Esophagus (tissue), 2 donors: ENCODE results near the gene CCT7. TPM values are rescaled to one million over a fixed set of nuclear protein-coding genes. Genes with fewer than 3 reads are reported as not detected.
A peak's percentile ranks its signal among the peaks of the same experiment; 100 is the strongest.
"Not testable (repeated sequence)": the region's sequence is repeated elsewhere in the genome, so short reads cannot be mapped to it uniquely, and the experiment has no call there.

Experiments
- H3K27ac ChIP-seq, 2 donors: one replicate each; pipeline ENCODE4 v1.5.1; 2013; ENCODE audit warnings: low read depth in 2 of 2, mild to moderate bottlenecking in 2 of 2, inconsistent platforms in 1 of 2, low read length in 1 of 2, moderate library complexity in 1 of 2
- H3K27me3 ChIP-seq, 2 donors: one replicate each; pipeline ENCODE4 v1.6.1; 2013; ENCODE audit warnings: low read length in 2 of 2, control low read depth in 1 of 2, mild to moderate bottlenecking in 1 of 2; ENCODE audit not compliant: insufficient read depth in 2 of 2, control insufficient read depth in 1 of 2
- H3K36me3 ChIP-seq, 2 donors: one replicate each; pipeline ENCODE4 v1.6.1; 2013; ENCODE audit warnings: low read length in 1 of 2; ENCODE audit not compliant: control insufficient read depth in 2 of 2, insufficient read depth in 2 of 2
- H3K4me1 ChIP-seq, 2 donors: one replicate each; pipeline ENCODE4 v1.6.1; 2013; ENCODE audit warnings: low read length in 1 of 2; ENCODE audit not compliant: control insufficient read depth in 2 of 2, insufficient read depth in 2 of 2
- H3K4me3 ChIP-seq, 2 donors: one replicate each; pipeline ENCODE4 v1.5.1; 2013; ENCODE audit warnings: low read length in 2 of 2, mild to moderate bottlenecking in 2 of 2, low read depth in 1 of 2, moderate library complexity in 1 of 2
- H3K9me3 ChIP-seq, 2 donors: one replicate each; pipeline ENCODE4 v1.6.1; 2013; ENCODE audit warnings: mild to moderate bottlenecking in 2 of 2, low read depth in 1 of 2, low read length in 1 of 2, moderate library complexity in 1 of 2; ENCODE audit not compliant: control insufficient read depth in 2 of 2, insufficient read depth in 1 of 2
- WGBS, 2 donors: extraction: QIAGEN DNeasy Blood & Tissue Kit; methylation state at CpG; one replicate each; pipeline ENCODE4 v1.1.7; 2013; 5-methylcytosine and 5-hydroxymethylcytosine counted together
- polyA plus RNA-seq, 2 donors: library from polyadenylated mRNA; stranded (reverse); fragments of 200-250 nt; gene quantifications; one replicate each; pipeline ENCODE4 v1.2.3, GENCODE V29; 2013
- donor health status: healthy with polysubstance abuse.
- donor health status: Bipolar disorder and iron deficiency.

Gene CCT7
- polyA plus RNA-seq = 100 to 1,000 TPM; 101 to 164 TPM

DNA sequence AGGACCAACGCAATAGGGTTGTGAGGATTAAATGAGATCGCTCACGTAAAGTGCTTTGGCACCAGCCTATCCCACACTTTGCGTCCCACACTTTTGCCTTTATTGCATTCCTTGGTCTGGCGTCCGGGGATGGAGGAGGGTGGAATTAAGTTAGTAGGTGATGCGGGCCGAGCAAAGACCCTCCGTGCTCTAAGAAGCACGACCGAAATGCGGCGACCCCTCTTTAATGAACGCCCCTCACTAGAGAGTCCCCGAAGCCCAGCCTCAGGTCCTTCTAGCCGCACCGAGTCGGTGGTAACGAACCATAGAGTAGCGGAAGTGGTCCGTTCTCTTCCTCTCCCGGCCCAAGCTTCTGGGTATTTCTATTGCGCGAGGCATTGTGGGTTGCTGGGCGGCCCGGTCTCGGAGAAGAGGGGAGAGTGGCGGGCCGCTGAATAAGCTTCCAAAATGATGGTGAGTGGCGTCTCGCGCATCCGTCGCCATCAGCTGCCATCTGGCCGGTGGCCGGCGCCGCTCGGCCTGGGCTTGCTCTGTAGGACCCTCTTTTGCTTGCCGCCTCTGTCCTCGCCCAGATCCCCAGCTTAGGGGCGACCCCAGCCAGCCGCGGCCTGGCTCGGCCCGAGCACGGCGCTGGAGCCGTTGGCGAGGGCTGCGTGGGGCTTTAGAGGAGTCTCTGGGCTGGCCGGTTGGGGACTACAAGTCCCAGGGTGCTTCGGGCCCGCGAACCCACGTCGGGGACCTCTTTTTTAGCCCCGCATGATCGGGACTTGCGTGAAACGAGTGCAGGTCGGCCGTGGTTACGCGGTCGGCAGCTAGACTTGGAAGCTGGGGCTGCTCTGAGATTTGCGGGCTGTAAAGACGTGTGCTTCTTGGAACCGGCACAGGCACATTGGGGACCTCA, at the start of gene CCT7:
Gene CCT7, plus strand, starts transcription at position 377 of the 901 bp plus-strand sequence. Its CDS starts 71 bp downstream, at position 448.
- WGBS, 2 donors = 0% methylated on average over 65 to 69 of the region's 69 CpGs
- Histone ChIP-seq H3K27ac (peak within 1 kb of the TSS; percentile 83 to 86), H3K4me3 (peak within 1 kb of the TSS; percentile 70 to 85), H3K27me3 (no peaks in the 10 kb centered on the region), H3K9me3 (no peaks in the 10 kb centered on the region), H3K4me1 (peaks cover 0 to 6% of the 10 kb centered on the region in 2 donors), H3K36me3 (peaks cover 4% of the 10 kb centered on the region in 2 donors)

GRCh38 chr2:73185965-73186364, 48.1 kb upstream of the CCT7 start:
- Histone ChIP-seq H3K4me3 (no peak overlapping the region), H3K36me3 (no peaks in the 10 kb centered on the region), H3K9me3 (peaks cover 0 to 3% of the 10 kb centered on the region in 2 donors), H3K4me1 (no peaks in the 10 kb centered on the region), H3K27ac (no peak overlapping the region), H3K27me3 (no peaks in the 10 kb centered on the region)
- 84 to 93% methylated on average over 2 of the region's 2 CpGs for WGBS, 2 donors

GRCh38 chr2:73187549-73187948, 46.6 kb upstream of the CCT7 start:
- H3K4me3 ChIP-seq = no peak overlapping the region
- no peaks in the 10 kb centered on the region for H3K4me1 ChIP-seq
- H3K27ac ChIP-seq = no peak overlapping the region
- no peaks in the 10 kb centered on the region for H3K36me3 ChIP-seq
- WGBS, 2 donors = 39 to 41% methylated on average over 2 of the region's 2 CpGs
- no peaks in the 10 kb centered on the region for H3K27me3 ChIP-seq
- peaks cover 0 to 3% of the 10 kb centered on the region in 2 donors for H3K9me3 ChIP-seq

- no peak overlapping the region for H3K4me3 ChIP-seq
- H3K27ac ChIP-seq = no peak overlapping the region
- no peaks in the 10 kb centered on the region for H3K36me3 ChIP-seq
- peaks cover 0 to 9% of the 10 kb centered on the region in 2 donors for H3K27me3 ChIP-seq
- no peaks in the 10 kb centered on the region for H3K9me3 ChIP-seq
- peaks cover 0 to 1% of the 10 kb centered on the region in 2 donors for H3K4me1 ChIP-seq
Measured at GRCh38 chr2:73197579-73197978, 36.5 kb upstream of the CCT7 start.

GRCh38 chr2:73200281-73200680, 33.8 kb upstream of the CCT7 start:
- WGBS, 2 donors = 76 to 78% methylated on average over 9 to 10 of the region's 10 CpGs
- not testable (repeated sequence) for H3K36me3 ChIP-seq, H3K9me3 ChIP-seq, H3K27ac ChIP-seq, H3K4me1 ChIP-seq, H3K4me3 ChIP-seq
- peaks cover 0 to 15% of the 10 kb centered on the region in 2 donors for H3K27me3 ChIP-seq

DNA sequence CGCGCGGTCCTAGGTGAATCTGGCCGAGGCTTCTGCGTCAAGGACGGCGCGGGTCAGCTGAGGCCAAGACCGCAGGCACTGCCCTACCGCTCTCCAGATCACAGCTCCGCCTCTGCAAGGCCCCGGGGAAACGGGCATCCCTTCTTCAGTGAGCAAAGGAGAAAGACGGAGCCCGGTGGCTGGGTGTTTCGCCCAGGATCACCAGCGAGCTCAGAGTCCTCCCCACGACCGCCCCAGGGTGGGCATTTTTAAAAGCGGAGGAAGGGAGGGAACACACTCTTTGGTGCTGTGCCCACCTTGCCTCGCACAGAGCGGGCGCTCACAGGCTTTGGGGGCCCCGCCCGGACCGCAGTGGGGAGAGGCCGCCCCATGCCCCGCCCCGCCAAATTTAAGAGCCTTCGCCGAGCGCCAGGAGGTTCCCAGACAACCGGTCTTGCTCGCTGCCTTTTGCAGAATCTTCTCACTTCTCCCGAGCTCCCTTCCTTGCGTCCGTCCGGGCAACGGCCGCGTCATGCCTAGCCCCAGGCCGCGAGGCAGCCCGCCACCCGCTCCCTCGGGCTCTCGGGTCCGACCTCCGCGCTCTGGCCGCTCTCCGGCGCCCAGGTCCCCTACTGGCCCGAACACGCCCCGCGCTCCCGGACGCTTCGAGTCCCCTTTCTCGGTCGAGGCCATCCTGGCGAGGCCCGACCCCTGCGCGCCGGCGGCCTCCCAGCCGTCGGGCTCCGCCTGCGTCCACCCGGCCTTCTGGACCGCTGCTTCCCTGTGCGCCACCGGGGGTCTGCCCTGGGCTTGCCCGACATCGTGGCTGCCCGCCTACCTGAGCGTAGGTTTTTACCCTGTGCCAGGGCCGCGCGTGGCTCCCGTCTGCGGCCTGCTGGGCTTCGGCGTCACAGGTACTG, 31.7 kb upstream of the CCT7 start, which contains the start of gene NOTO:
Gene NOTO, plus strand, starts transcription at position 419 of the 899 bp plus-strand sequence. Its CDS starts 93 bp downstream, at position 512.
- no peaks in the 10 kb centered on the region for H3K36me3 ChIP-seq
- WGBS, 2 donors = 2 to 3% methylated on average over 83 to 87 of the region's 87 CpGs
- H3K4me1 ChIP-seq = peaks cover 5% of the 10 kb centered on the region in 2 donors
- no peak within 1 kb of the TSS for H3K27ac ChIP-seq
- H3K9me3 ChIP-seq = peaks cover 0 to 3% of the 10 kb centered on the region in 2 donors
- peak within 1 kb of the TSS in 1 of 2 donors; percentile 18 for H3K4me3 ChIP-seq
- H3K27me3 ChIP-seq = peaks cover 0 to 15% of the 10 kb centered on the region in 2 donors

DNA sequence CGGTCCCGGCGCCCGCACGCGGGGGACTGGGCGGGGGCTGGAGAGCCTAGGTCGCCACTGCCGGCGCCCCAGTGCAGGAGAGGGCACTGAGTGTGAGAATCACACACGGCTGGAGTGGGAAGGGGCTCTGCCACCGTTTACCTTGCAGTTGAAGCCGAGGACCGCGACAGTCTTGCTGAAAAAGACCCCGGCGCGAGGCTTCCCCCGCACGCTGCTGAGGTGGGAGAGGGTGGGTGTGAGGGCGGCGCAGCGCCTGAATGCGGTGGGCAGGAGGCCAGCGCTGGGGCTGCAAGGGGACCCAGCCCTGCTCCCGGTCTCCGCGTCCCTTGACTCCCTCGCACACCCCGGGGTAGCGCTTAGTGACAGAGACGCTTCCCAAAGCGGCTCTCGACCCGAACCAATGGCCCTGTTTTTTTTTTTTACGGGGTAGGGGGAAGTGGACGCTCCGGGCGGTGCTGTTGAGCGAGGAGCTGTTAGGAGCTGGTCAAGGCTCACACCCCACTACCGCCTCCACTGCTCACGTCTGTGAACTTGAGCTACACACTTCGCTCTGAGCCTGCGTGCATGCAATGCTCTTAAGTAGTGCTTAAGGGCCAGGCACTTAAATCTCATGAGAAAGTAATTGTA, 30.9 kb upstream of the CCT7 start:
- Histone ChIP-seq H3K27ac (no peak overlapping the region), H3K36me3 (no peaks in the 10 kb centered on the region), H3K4me3 (peak overlapping the region in 1 of 2 donors; percentile 18), H3K4me1 (peaks cover 5% of the 10 kb centered on the region in 2 donors), H3K9me3 (peaks cover 0 to 3% of the 10 kb centered on the region in 2 donors), H3K27me3 (peaks cover 0 to 15% of the 10 kb centered on the region in 2 donors)
- 6 to 7% methylated on average over 41 to 44 of the region's 44 CpGs for WGBS, 2 donors

GRCh38 chr2:73205611-73206010, 28.5 kb upstream of the CCT7 start:
- Histone ChIP-seq H3K36me3 (no peaks in the 10 kb centered on the region), H3K27ac (no peak overlapping the region), H3K4me3 (no peak overlapping the region), H3K4me1 (peaks cover 5% of the 10 kb centered on the region in 2 donors), H3K27me3 (peaks cover 0 to 15% of the 10 kb centered on the region in 2 donors), H3K9me3 (peaks cover 0 to 3% of the 10 kb centered on the region in 2 donors)
- 89 to 91% methylated on average over 6 of the region's 6 CpGs for WGBS, 2 donors

DNA sequence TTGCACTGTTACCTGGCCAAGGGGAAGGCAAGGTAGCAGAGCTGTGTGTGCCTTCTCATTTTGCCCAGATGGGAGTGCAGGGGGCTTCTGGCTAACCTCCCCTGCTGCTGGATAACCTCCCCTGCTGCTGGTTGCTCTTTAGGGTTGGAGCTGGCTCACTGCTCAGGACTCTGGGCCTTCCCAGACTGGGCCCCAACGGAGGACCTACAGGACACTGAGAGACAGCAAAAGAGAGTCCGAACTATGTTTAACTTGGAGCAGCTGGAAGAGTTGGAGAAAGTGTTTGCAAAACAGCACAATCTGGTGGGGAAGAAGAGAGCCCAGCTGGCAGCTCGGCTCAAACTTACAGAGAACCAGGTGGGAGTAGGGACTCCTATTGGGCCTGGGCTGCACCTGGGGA, 25.9 kb upstream of the CCT7 start:
- no peaks in the 10 kb centered on the region for H3K27me3 ChIP-seq
- H3K36me3 ChIP-seq = no peaks in the 10 kb centered on the region
- H3K9me3 ChIP-seq = no peaks in the 10 kb centered on the region
- no peak overlapping the region for H3K27ac ChIP-seq
- WGBS, 2 donors = 73 to 82% methylated on average over 3 of the region's 3 CpGs
- H3K4me3 ChIP-seq = no peak overlapping the region
- peaks cover 0 to 2% of the 10 kb centered on the region in 2 donors for H3K4me1 ChIP-seq
